HG02759 (cell line): ENCODE data around the gene PTPN1.
"Not testable (repeated sequence)": the region's sequence is repeated elsewhere in the genome, so short reads cannot be mapped to it uniquely, and the experiment has no call there.

Experiments used
- ATAC-seq: cut with Tn5 transposase; IDR thresholded peaks from one replicate; pipeline ENCODE4 v1.9.1; 2021; ENCODE audit warnings: mild to moderate bottlenecking, moderate library complexity; ENCODE audit not compliant: unreplicated experiment

Gene PTPN1

GRCh38 chr20:50552979-50553378 lies 42.8 kb downstream of the PTPN1 start:
- no peak for ATAC-seq

GRCh38 chr20:50554694-50555579 lies 44.8 kb downstream of the PTPN1 start:
- no peak for ATAC-seq

GRCh38 chr20:50555662-50556061 lies 45.5 kb downstream of the PTPN1 start:
- ATAC-seq = no peak

GRCh38 chr20:50557549-50558134 lies 47.5 kb downstream of the PTPN1 start:
- no peak for ATAC-seq

GRCh38 chr20:50558483-50558925 lies 48.3 kb downstream of the PTPN1 start:
- ATAC-seq = no peak

- no peak for ATAC-seq
Measured at GRCh38 chr20:50559149-50559548, 49.0 kb downstream of the PTPN1 start.

- no peak for ATAC-seq
Measured at GRCh38 chr20:50559856-50560638, 49.9 kb downstream of the PTPN1 start.

GRCh38 chr20:50560867-50561266 lies 50.7 kb downstream of the PTPN1 start:
- ATAC-seq = no peak

GRCh38 chr20:50561379-50562078 lies 51.3 kb downstream of the PTPN1 start:
- ATAC-seq = no peak

- no peak for ATAC-seq
Measured at GRCh38 chr20:50562262-50562701, 52.1 kb downstream of the PTPN1 start.

- no peak for ATAC-seq
Measured at GRCh38 chr20:50563133-50563944, 53.2 kb downstream of the PTPN1 start.

GRCh38 chr20:50565383-50565782 lies 55.2 kb downstream of the PTPN1 start:
- no peak for ATAC-seq

- no peak for ATAC-seq
Measured at GRCh38 chr20:50565871-50566270, 55.7 kb downstream of the PTPN1 start.

- no peak for ATAC-seq
Measured at GRCh38 chr20:50567860-50568548, 57.8 kb downstream of the PTPN1 start.

GRCh38 chr20:50568549-50568942 lies 58.4 kb downstream of the PTPN1 start:
- ATAC-seq = no peak

GRCh38 chr20:50569487-50569863 lies 59.3 kb downstream of the PTPN1 start:
- ATAC-seq = not testable (repeated sequence)

GRCh38 chr20:50569864-50570836 lies 60.0 kb downstream of the PTPN1 start:
- peak; percentile 87 for ATAC-seq

- no peak for ATAC-seq
Measured at GRCh38 chr20:50571466-50571865, 61.3 kb downstream of the PTPN1 start.
